HG02571 (cell line): Measurements from ENCODE around the gene XRCC4.

Source experiments
- ATAC-seq: cut with Tn5 transposase; IDR thresholded peaks from one replicate; pipeline ENCODE4 v1.9.1; 2021; ENCODE audit warnings: mild to moderate bottlenecking, moderate library complexity; ENCODE audit not compliant: unreplicated experiment

XRCC4 gene

DNA sequence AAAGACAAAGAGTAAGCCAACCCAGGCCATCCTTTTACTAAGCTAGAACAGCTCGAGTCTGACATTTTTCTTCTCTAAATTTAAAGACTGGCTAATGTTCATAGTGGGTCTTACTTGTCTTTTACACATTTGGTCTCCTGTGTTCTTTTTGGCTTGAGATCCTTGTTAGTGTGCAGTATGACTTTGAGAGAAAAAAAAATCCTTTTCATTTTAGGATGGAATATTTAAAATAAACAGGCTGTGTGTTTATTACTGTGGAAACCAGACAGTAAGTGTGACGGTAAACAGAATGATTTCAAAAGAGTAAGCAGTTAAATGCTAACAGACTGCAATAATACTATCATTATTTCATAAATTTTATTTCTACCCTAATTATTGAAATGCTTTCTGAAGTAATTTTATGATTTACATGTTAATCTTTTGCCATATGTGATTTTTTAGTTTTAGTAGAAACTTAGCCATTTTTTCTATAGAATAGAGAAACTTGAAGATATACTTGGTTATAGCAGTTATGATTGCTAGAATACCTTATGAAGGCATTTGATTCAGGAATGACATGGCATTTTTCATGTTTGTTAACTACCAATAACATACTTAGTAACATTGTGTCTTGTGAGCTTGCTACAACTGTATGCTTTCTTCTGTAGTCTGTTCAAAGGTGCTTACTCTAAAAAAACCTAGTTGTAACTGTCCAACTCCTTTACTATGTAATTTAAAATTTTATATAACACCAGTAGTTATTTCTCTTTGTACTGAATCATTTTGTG, 92.4 kb downstream of the XRCC4 start:
- ATAC-seq, result no peak

DNA sequence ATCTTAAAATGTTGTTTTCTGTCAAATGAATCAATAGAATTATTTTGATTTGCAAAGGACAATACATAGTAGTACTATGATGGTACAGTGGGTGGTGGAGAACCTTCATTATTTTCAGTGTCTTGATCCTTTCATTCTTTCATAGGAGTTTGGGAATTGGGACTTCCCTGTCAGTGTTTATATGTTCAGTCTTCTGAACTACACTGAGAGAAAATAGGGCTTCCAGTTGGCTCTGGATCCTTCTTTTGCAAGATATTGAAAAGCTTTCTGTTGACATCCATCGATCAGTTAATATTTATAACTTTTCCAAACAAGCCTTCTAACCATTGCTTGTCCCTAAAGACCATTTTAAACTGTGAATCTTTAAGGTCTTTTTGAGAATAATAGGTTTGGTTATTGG, 94.7 kb downstream of the XRCC4 start:
- no peak for ATAC-seq

DNA sequence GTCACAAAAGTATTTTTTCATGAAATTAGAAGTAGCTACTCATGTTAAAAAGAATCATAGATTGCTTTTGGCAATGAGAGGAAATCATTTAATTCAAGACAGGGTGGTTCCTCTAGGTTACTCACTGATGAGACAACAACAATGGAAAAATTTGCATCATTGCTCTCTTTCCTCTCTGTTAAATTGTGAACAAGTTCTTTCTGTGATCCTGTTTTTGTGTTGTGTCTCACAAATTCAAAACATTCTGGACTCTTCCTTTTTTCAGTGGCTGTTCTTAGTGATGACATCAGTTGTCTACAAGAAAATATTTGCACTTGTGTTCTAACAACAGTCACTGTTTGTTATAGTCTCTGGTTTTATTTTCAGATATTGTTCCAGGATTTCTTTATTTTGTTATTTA, 95.3 kb downstream of the XRCC4 start:
- no peak for ATAC-seq

DNA sequence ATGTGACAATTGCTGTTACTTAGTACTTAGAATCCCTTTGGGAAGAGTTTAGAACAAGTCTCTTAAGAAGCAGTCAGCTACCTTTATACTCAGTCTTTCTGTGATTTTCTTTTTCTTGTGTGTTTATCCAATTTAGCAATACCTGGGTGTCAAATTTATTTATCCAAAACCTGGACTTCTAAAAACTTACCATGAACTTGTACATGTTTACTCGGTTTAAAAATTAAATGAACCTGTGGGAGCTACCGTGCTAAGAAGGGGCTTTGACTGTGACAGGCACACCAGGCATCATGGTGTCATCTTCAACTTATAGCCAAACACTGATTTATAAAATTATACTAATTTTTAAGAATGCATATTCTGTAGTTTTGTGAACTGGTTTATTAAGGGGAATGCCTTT, 96.5 kb downstream of the XRCC4 start:
- ATAC-seq, result no peak

DNA sequence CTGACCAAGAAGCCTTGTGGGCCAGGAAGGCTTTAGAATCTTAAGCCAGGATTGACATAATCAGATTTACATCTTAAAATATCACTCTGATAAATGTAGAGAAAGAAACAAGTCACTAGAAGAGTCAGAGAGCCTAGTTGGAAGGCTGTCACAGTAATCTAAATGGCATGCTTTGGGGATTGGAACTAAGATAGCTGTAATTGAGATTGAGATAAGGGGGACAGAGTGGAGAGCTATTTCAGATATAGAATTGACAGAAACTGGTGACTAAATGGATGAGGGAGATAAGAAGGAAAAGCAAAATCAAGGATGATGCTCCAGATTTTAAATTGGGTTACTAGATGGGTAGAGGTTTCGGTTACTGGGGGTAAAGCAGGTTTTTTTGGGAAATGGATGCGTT, 100.5 kb downstream of the XRCC4 start:
- ATAC-seq, result no peak

DNA sequence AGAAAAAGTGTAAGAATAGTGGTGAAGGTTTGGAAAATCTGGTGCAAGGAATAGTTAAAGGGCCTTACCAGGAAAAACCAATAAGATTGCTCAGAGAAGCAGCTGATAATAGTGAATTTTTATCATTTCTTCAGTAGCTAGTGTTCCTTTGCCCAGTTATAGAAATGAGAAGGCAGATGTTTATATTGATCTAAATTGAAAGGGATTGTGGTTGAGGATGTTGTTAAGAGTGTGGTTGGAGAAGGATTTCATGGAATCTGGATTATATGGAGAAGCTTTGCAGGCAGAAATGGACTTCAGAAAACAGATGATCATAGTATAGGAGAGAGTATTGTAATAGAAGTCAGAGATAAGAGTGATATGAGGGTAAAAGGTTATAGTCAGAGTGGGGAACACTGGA, 102.6 kb downstream of the XRCC4 start:
- no peak for ATAC-seq

DNA sequence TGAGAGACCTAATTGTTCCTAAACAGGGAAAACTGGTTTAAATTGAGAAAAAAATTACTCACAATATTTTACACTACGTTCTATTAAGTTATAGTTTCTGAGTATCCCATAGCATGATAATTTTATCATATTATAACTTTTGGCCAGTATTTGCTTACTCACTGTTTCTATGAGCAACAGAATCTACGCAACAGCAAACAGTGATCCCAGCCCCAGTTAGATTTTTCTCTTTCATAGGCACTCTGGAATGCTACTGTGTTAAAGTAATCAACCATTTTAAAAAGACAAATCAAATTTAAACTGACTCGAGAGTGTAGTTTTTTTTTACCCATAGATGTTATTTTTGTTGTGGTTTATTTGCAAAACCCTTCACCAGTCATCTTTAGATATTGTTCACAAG, 107.2 kb downstream of the XRCC4 start:
- no peak for ATAC-seq

DNA sequence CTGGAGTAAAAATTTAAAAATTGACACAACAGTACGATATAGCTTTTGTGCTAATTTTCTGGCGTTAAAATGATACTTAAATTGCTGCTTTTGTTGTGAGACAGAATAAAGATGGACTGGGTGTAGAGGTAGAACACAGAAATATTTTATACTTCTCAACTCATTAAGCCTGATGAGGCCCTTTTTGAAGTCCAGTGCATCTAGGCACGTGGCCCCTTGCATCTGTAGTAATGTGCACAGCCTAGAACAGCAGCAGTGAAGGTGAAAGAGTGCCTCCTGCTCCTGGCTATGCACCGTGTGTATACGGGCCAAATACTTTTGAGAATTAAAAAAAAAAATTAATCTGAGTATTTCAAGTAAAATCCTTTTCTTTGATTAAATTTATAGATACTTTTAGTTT, 115.6 kb downstream of the XRCC4 start:
- ATAC-seq, result no peak

DNA sequence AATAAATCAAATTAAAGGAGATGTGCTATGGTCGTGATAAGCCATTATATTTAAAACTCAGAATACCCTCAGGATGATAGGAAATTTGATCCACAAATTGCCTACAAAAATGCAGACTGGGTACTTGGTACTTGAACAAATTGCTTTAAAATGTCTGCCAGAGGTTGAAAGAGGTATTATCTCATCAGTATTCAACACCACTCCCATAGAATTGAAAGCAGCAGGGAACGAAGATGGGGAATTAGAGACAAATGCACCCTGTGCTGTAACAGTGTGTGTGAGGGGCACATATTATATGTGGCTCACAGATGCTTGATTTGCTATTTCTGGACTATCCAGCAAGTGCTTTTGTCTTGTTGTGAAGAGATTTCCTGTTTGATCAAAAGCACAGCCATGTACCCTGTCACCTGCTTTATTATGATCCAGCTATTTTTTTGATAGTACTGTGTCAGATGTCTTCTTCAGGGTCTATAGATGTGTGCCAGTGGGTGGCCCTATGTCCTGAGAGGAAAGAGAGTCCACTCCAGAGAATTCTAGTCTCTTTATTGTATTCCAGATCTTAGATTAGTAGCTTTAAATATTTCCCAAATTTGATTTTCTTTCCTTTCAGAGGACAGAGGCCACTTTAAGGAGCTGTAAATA, 120.1 kb downstream of the XRCC4 start:
- ATAC-seq, result no peak

DNA sequence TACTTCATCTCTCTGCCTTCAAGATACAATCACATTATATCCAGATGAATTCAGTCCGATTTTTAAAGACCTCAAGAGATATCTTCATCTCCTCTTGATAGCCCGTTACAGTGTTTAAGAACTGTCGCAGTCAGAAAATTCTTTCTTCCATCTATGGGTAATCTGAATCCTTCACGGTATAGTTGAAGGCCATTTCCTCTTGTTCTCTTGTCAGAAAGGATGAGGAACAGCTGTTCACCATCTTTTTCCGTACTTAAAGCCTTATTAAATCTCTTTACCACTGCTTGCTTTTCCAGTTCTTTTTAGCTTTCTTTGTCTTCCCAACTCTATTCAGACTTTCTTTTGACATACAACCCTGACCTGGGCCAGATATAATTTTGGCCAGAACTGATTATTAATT, 121.8 kb downstream of the XRCC4 start:
- no peak for ATAC-seq

DNA sequence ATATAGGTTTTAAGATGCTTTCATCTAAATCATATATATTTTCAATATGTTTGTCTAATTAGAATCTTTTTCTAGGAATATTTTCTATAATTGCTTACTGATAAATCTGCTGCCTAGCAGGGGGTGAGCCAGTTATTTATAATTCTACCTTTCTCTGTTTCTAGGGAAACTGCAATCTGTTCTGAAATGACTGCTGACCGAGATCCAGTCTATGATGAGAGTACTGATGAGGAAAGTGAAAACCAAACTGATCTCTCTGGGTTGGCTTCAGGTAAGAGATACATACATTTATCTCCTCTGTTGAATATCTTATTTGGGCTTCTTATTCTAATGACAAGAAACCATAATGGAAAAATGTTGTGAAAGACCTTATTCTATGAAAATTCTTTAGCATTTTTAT, 127.3 kb downstream of the XRCC4 start:
- no peak for ATAC-seq

DNA sequence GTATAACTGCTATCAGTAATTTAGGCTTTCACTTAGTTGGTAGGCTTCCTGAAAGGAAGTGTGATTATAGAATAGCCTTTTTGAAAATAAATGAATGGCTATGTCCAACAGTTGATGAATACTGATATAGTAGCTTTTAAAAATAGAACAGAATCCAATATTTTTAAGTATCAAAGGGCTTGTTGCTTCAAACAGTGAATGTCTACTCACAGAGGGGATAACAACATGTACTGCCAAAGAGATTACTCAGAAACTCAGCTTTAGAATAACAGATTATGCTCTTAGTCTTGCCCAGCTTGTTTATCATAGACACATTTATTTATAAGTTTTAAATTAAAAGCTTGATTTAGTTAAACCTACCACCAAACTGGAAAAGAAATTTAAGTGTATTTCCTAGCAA, 132.6 kb downstream of the XRCC4 start:
- no peak for ATAC-seq

DNA sequence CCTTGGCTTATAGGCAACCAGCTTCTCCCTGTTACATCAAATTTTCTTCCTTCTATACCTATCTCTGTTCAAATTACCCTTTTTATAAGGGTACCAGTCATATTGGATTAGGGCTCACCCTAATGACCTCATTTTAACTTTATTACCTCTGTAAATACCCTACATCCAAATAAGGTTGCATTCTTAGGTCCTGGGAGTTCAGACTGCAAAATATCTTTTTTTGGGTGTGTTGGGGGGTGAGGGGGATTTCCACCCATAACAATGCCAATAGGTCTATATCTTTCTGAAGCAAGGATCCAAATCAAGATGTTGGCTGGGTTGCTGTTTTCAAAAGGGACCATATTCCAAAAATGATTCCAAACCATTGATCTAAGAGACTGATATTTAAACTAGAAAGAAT, 141.7 kb downstream of the XRCC4 start:
- no peak for ATAC-seq

DNA sequence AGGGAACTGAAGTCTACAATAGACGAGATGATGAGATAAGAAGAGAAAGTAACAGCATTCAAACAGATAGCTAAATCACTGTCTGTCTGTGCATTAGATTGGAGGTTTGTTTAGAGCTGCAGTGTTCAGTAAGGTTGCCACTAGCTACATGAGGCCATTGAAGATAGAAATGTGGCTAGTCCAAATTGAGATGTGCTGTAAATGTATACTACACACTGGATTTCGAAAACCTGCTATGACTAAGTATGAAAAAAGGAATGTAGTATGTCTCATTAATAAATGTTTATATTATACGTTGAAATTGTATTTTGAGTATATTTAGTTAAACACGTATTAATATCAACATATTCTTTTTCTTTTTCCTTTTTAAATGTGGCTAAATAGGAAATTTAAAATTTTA, 142.1 kb downstream of the XRCC4 start:
- ATAC-seq, result no peak

DNA sequence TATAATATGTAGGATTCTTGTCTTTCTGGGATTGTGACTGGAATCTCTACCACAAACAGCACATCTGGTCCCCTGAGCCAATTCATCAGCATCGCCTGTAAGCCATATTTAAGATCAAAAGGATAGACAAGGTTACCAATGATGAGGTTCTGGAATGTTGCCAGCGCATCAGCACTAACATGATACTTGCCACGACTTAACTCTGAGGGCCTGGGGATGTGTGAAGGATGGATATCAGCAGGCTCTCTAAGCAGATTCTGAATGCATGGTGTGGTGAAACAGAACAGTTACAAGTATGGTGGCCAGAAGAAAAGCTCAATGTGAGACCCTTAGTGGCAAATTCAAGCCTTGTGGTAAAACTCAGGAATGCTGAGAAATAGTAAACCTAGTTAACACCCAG, 143.0 kb downstream of the XRCC4 start:
- ATAC-seq, result no peak

DNA sequence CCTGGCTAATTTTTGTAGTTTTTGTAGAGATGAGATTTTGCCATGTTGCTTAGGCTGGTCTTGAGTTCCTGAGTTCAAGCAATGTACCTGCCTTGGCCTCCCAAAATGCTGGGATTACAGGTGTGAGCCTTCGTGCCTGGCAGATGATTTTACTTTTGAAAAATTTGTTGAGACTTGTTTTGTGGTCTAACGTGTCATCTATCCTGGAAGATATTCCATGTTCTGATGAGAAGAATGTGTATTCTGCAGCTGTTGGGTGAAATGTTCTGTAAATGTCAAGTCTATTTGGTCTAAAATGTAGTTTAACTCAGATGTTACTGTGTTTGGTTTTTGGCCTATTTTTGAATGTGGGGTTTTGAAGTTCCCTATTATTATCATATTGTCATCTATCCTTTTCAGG, 145.6 kb downstream of the XRCC4 start:
- ATAC-seq, result no peak

DNA sequence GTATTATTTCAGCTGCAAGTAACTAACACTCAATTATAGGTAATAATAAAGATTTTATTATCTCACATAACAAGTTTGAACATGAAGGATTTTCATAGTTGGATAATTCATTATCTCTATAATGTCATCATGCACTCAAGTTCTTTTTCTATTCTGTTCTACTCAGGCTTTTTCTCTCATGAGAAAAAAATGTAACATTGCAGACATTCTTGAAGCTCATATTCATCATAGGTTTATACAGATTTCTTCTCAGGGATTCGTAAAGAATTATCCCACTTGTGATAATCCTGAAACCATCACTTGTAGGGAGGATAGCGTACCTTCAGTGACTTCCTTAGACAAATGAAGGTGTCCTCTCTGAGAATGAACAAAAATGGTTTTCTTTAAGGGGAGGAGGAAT, 150.3 kb downstream of the XRCC4 start:
- ATAC-seq, result no peak

DNA sequence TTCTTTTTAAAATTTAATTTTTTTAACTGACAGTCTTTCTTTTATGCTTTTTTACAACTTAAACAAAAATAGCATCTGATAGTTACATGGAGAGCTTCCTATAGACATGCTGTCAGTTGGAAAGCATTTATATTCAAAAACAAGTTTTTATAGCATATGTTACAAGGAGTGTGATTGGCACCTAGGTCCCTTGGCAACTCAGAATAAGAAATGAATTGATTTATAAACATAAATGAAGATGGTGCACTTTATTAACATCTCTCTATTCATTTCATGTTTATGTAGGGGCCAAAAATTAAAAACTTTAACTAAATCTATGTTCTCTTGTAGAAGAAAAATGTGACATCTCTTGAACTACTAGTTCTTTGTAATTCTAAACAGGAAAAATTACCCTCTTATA, 153.2 kb downstream of the XRCC4 start:
- ATAC-seq, result no peak

DNA sequence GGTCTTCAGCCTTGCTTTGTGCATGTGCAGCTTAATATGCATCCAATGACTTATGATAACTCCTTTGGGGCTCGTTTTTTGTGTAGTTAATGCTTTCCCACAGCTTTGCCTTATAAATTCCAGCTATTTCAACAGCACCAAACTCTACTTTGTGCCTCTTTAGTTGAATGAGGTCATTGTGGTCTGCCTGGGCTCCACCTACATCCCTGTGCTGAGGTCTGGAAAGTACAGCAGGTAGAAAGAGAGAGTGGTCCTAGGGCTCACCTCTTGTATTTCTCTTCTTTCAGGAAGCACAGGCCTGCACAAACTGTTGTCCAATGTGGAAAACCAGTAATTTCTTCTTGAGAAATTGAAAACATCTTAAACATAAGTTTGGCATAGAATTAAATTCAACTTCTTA, 167.2 kb downstream of the XRCC4 start:
- no peak for ATAC-seq

DNA sequence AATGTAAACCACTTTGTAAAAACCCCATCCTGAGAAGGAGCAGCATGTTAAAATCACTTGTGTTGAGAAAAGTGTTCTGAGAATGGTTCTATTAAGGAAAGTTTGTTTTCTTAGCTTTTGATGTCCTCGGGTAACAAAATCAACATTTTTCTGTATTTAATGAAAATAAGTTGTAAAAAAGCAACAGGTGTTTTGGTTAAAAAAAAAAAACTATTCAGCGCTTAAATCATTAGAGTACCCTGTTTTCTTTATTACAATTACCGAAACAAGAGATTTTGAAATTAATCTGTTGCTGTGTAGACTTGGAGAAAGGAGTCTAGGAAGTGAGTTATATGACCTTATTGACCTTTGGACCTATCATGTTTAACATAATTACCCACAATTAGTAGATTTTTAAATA, 167.7 kb downstream of the XRCC4 start:
- ATAC-seq, result no peak

DNA sequence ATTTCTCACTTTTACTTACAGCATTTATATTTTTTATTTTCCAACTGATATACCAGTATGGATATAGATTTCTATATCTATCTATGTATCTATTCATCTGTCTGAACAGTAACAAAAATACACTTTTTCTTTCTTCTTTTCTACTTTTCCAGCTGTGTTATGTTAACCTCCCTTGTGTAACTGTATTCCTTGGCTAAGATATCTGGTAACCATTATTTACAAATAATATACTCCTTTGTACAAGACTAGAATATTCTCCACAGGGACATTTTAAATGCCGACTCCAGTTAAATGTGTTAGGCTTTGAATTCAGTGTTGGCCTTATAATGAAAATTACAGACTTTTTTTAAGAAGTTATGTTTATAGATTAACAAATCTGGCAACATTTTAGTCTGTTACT, 168.7 kb downstream of the XRCC4 start:
- ATAC-seq, result no peak

DNA sequence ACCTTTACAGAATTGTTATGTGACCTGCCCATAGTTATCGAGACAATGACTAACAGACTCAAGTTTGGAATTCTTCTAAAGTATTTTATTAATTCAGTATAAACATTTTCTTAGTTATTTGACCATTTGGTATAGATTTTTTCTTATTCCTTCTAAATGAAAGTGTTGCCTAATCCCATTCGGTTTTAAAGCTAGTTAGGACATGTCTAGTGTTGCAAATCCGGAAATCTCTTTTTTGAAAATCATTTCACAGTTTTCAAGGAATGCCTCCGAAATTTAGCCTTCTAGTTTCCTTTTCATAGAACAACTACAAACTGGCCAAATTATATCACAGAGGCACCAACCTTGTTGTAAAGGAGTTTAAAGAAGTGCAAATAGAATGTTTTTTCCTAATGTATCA, 171.8 kb downstream of the XRCC4 start:
- no peak for ATAC-seq

DNA sequence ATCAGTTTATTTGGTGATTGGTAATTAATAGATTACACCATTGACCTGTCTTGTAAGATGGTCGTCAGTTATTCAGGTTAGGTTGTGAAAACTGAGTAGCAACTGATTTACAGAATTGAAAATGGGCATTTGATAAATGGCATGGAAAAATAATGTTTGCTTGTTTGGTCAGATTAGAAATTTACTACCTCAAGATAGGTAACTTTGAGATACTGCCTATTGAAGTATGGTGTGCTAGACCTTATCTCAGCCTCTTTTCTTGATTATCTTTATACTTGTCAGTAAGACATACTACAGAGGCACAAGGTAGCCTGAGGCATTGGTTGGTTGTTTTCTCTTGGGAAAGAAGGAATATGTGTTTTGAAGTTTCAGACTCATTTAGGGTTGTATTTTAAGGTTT, 174.5 kb downstream of the XRCC4 start:
- no peak for ATAC-seq
